AG04450 (cell line): Measurements from ENCODE around the gene SENP3. TPM values are rescaled to one million over a fixed set of nuclear protein-coding genes. Genes with fewer than 3 reads are reported as not detected.

Experiments used
- CTCF ChIA-PET: fragments of 300-600, 350-600 bp; formaldehyde crosslinking; extraction: SDS; loops from one replicate; lab custom pipeline; 2022; ENCODE audit warnings: antibody characterized with exemption, inconsistent platforms; lab: Charles Lee
- POLR2A ChIA-PET: fragments of 350-600 bp; formaldehyde crosslinking; extraction: SDS; loops from one replicate; lab custom pipeline; 2021; ENCODE audit warnings: antibody characterized with exemption, inconsistent platforms; lab: Yijun Ruan, JAX
- DNase-seq: peaks from one replicate; pipeline ENCODE4 v3.0.0-alpha.2; 2011; ENCODE audit warnings: low read depth, low spot score
- H3K27ac ChIP-seq: one replicate; pipeline ENCODE4 v1.5.1; 2012; ENCODE audit warnings: low read depth, low read length, control low read depth
- H3K27me3 ChIP-seq: one replicate; pipeline ENCODE4 v1.6.0; 2012; ENCODE audit warnings: low read length; ENCODE audit not compliant: control insufficient read depth, insufficient read depth
- H3K4me3 ChIP-seq: 2 replicates; pipeline ENCODE4 v1.5.1; 2011; ENCODE audit warnings: mild to moderate bottlenecking, low read depth, low read length, control low read depth
- H3K9me3 ChIP-seq: 2 replicates; pipeline ENCODE4 v1.5.1; 2012; ENCODE audit warnings: low read length; ENCODE audit not compliant: control insufficient read depth, insufficient read depth
- polyA plus RNA-seq: library from polyadenylated mRNA; depleted of rRNA; stranded (reverse); fragments of >200 nt; gene quantifications from 2 replicates; pipeline ENCODE4 v1.2.3, GENCODE V29; 2011; rRNA removed
- small RNA-seq: library from RNA; depleted of rRNA; stranded (forward); fragments of <200 nt; gene quantifications from one replicate; pipeline ENCODE3, GENCODE V24; 2012; ENCODE audit warnings: low read depth; ENCODE audit not compliant: insufficient read length
- TF ChIP-seq, protein P1 (sequence below): IDR thresholded peaks from 2 replicates; pipeline ENCODE4 v1.5.1; 2011; ENCODE audit warnings: low read depth, low read length, control low read depth, inconsistent platforms

Gene SENP3
- polyA plus RNA-seq, 1 experiment, result 67.6 TPM

GRCh38 chr17:7618608-7619007, 56.9 kb downstream of the SENP3 start:
- CTCF ChIA-PET, result interaction anchor here (0.7 to 1.2 kb wide), 2 partner anchors 69 to 442 kb away, joined by 5 read pairs; no protein-coding TSS in a partner anchor
- Histone ChIP-seq H3K27me3 (peaks cover 3% of the 10 kb centered on the region), H3K9me3 (no peaks in the 10 kb centered on the region; the same call in 1 of the 2 replicates), H3K4me3 (no peak overlapping the region), H3K27ac (no peak overlapping the region)
- no peak for DNase-seq
- TF ChIP-seq, protein P1, sequence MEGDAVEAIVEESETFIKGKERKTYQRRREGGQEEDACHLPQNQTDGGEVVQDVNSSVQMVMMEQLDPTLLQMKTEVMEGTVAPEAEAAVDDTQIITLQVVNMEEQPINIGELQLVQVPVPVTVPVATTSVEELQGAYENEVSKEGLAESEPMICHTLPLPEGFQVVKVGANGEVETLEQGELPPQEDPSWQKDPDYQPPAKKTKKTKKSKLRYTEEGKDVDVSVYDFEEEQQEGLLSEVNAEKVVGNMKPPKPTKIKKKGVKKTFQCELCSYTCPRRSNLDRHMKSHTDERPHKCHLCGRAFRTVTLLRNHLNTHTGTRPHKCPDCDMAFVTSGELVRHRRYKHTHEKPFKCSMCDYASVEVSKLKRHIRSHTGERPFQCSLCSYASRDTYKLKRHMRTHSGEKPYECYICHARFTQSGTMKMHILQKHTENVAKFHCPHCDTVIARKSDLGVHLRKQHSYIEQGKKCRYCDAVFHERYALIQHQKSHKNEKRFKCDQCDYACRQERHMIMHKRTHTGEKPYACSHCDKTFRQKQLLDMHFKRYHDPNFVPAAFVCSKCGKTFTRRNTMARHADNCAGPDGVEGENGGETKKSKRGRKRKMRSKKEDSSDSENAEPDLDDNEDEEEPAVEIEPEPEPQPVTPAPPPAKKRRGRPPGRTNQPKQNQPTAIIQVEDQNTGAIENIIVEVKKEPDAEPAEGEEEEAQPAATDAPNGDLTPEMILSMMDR, result no peak
- POLR2A ChIA-PET, result no interaction called here

- DNase-seq, result no peak
- peaks cover 3% of the 10 kb centered on the region for H3K27me3 ChIP-seq
- no peaks in the 10 kb centered on the region for H3K9me3 ChIP-seq
- CTCF ChIA-PET, result interaction anchor here (1.9 to 2.8 kb wide), 2 partner anchors 11 to 67 kb away, joined by 6 to 17 read pairs; no protein-coding TSS in a partner anchor
- TF ChIP-seq, protein P1, result no peak
- POLR2A ChIA-PET, result no interaction called here
- H3K27ac ChIP-seq, result no peak overlapping the region
- H3K4me3 ChIP-seq, result no peak overlapping the region
Measured at GRCh38 chr17:7620835-7621234, 59.1 kb downstream of the SENP3 start.

Small RNA genes within 50 kb of the gene (small RNA-seq; reads per million reads assigned to genes)
- gene CD68 (not detected), gene RF00019 (not detected), gene SNORA48 (not detected), gene SNORD10 (not detected)

Other genes starting within 250 kb of the SENP3 start
- gene GPS2, start 246.6 kb upstream of the SENP3 start, polyA plus RNA-seq, result 21.5 and 22.2 TPM in 2 replicates
- gene NEURL4, start 232.6 kb upstream of the SENP3 start, polyA plus RNA-seq, result 7.3 and 9.6 TPM in 2 replicates
- 0.35 and 0.74 TPM in 2 replicates for gene ACAP1, start 225.4 kb upstream of the SENP3 start, polyA plus RNA-seq
- 12.1 and 13.8 TPM in 2 replicates for gene KCTD11, start 209.8 kb upstream of the SENP3 start, polyA plus RNA-seq
- not detected in 2 replicates for gene TMEM95, start 206.8 kb upstream of the SENP3 start, polyA plus RNA-seq
- 0.22 and 0.25 TPM in 2 replicates for gene TNK1, start 180.8 kb upstream of the SENP3 start, polyA plus RNA-seq
- 35.2 and 53.0 TPM in 2 replicates for gene PLSCR3, start 167.4 kb upstream of the SENP3 start, polyA plus RNA-seq
- 83.8 and 104 TPM in 2 replicates for gene TMEM256, start 157.8 kb upstream of the SENP3 start, polyA plus RNA-seq
- 8.9 and 12.4 TPM in 2 replicates for gene NLGN2, start 154.1 kb upstream of the SENP3 start, polyA plus RNA-seq
- gene SPEM1, start 141.6 kb upstream of the SENP3 start, polyA plus RNA-seq, result not detected in 2 replicates
- gene SPEM2, start 136.3 kb upstream of the SENP3 start, polyA plus RNA-seq, result not detected in 2 replicates
- gene SPEM3, start 133.1 kb upstream of the SENP3 start, polyA plus RNA-seq, result not detected in 2 replicates
- 1.0 and 1.1 TPM in 2 replicates for gene TMEM102, start 126.5 kb upstream of the SENP3 start, polyA plus RNA-seq
- 0.58 and 0.63 TPM in 2 replicates for gene FGF11, start 122.4 kb upstream of the SENP3 start, polyA plus RNA-seq
- 5.3 and 6.3 TPM in 2 replicates for gene CHRNB1, start 116.9 kb upstream of the SENP3 start, polyA plus RNA-seq
- 18.8 and 22.3 TPM in 2 replicates for gene ZBTB4, start 82.3 kb upstream of the SENP3 start, polyA plus RNA-seq
- gene SLC35G6, start 80.5 kb upstream of the SENP3 start, polyA plus RNA-seq, result not detected in 2 replicates
- 18.4 and 35.0 TPM in 2 replicates for gene POLR2A, start 77.6 kb upstream of the SENP3 start, polyA plus RNA-seq
- gene TNFSF12, start 12.9 kb upstream of the SENP3 start, polyA plus RNA-seq, result 26.0 and 27.1 TPM in 2 replicates
- 0.83 and 1.0 TPM in 2 replicates for gene TNFSF13, start 3.2 kb upstream of the SENP3 start, polyA plus RNA-seq
- gene CD68, start 17.7 kb downstream of the SENP3 start, polyA plus RNA-seq, result 34.1 and 39.6 TPM in 2 replicates
- 128 and 131 TPM in 2 replicates for gene MPDU1, start 21.9 kb downstream of the SENP3 start, polyA plus RNA-seq
- 0.24 and 0.29 TPM in 2 replicates for gene SOX15, start 28.2 kb downstream of the SENP3 start, polyA plus RNA-seq
- gene FXR2, start 53.0 kb downstream of the SENP3 start, polyA plus RNA-seq, result 24.6 and 29.4 TPM in 2 replicates
- 54.1 and 61.5 TPM in 2 replicates for gene SAT2, start 65.9 kb downstream of the SENP3 start, polyA plus RNA-seq
- gene SHBG, start 68.2 kb downstream of the SENP3 start, polyA plus RNA-seq, result 0.35 and 0.50 TPM in 2 replicates
- gene ATP1B2, start 89.0 kb downstream of the SENP3 start, polyA plus RNA-seq, result 0.05 and 0.11 TPM in 2 replicates
- gene TP53, start 125.6 kb downstream of the SENP3 start, polyA plus RNA-seq, result 40.7 and 48.9 TPM in 2 replicates
- 4.1 and 4.5 TPM in 2 replicates for gene WRAP53, start 126.6 kb downstream of the SENP3 start, polyA plus RNA-seq
- 7.2 and 7.7 TPM in 2 replicates for gene EFNB3, start 143.3 kb downstream of the SENP3 start, polyA plus RNA-seq
- 0.04 and 0.06 TPM in 2 replicates for gene DNAH2, start 155.8 kb downstream of the SENP3 start, polyA plus RNA-seq